GM18498 (cell line): ENCODE data around the gene GLT8D1.
"Not testable (repeated sequence)": the region's sequence is repeated elsewhere in the genome, so short reads cannot be mapped to it uniquely, and the experiment has no call there.

ENCODE experiments used
- ATAC-seq: cut with Tn5 transposase; IDR thresholded peaks from one replicate; pipeline ENCODE4 v1.9.1; 2021; ENCODE audit warnings: mild to moderate bottlenecking, moderate library complexity; ENCODE audit not compliant: unreplicated experiment

The GLT8D1 gene

GRCh38 chr3:52681596-52681995 lies 24.0 kb downstream of the GLT8D1 start:
- no peak for ATAC-seq

- ATAC-seq, result no peak
Measured at GRCh38 chr3:52679811-52680210, 25.8 kb downstream of the GLT8D1 start.

GRCh38 chr3:52679199-52679538 lies 26.4 kb downstream of the GLT8D1 start:
- ATAC-seq, result no peak

- no peak for ATAC-seq
Measured at GRCh38 chr3:52678265-52679198, 27.1 kb downstream of the GLT8D1 start.

- ATAC-seq, result not testable (repeated sequence)
Measured at GRCh38 chr3:52676201-52676600, 29.4 kb downstream of the GLT8D1 start.

GRCh38 chr3:52671676-52672075 lies 33.9 kb downstream of the GLT8D1 start:
- ATAC-seq, result no peak

- ATAC-seq, result peak; percentile 91
Measured at GRCh38 chr3:52670621-52671521, 34.7 kb downstream of the GLT8D1 start.

GRCh38 chr3:52663098-52663497 lies 42.5 kb downstream of the GLT8D1 start:
- no peak for ATAC-seq

- ATAC-seq, result no peak
Measured at GRCh38 chr3:52660046-52660445, 45.5 kb downstream of the GLT8D1 start.

- ATAC-seq, result no peak
Measured at GRCh38 chr3:52655895-52656294, 49.7 kb downstream of the GLT8D1 start.

- ATAC-seq, result no peak
Measured at GRCh38 chr3:52651592-52651991, 54.0 kb downstream of the GLT8D1 start.

- no peak for ATAC-seq
Measured at GRCh38 chr3:52650439-52650838, 55.2 kb downstream of the GLT8D1 start.

GRCh38 chr3:52649461-52650210 lies 56.0 kb downstream of the GLT8D1 start:
- no peak for ATAC-seq

- no peak for ATAC-seq
Measured at GRCh38 chr3:52645549-52645948, 60.0 kb downstream of the GLT8D1 start.
